Measurements from ENCODE around the gene EIF4E2. TPM values are rescaled to one million over a fixed set of nuclear protein-coding genes. Genes with fewer than 3 reads are reported as not detected.

Gene EIF4E2
- total and polyA plus RNA-seq, 2 experiments from 2014 or later = 53.2 to 85.5 TPM

DNA sequence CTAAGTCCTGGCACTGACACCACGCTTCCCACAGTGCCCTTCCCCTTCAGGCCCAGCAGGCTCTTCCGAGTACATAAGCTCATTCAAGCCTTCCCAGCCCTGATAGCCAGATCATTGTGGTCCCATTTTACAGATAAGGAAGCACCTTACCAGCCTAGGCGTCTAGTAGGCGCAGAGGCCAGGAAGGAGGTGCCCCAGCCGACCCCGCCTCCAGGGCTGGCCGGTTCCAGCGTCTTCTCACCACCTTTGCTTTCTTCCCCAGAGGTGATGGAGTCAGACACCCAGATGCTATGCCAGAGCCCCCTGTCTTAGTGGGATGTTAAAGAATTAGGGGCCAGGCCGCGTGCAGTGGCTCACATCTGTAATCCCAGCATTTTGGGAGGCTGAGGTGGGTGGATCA, 54.0 kb downstream of the EIF4E2 start:
- H3K27me3 ChIP-seq = no peaks in the 10 kb centered on the region
- no peaks in the 10 kb centered on the region for H3K9me3 ChIP-seq (ENCODE audit: low read depth)
- H3K4me1 ChIP-seq (ENCODE audit: low read depth) = no peaks in the 10 kb centered on the region
- H3K4me3 ChIP-seq = no peak overlapping the region
- TF ChIP-seq, protein P1, sequence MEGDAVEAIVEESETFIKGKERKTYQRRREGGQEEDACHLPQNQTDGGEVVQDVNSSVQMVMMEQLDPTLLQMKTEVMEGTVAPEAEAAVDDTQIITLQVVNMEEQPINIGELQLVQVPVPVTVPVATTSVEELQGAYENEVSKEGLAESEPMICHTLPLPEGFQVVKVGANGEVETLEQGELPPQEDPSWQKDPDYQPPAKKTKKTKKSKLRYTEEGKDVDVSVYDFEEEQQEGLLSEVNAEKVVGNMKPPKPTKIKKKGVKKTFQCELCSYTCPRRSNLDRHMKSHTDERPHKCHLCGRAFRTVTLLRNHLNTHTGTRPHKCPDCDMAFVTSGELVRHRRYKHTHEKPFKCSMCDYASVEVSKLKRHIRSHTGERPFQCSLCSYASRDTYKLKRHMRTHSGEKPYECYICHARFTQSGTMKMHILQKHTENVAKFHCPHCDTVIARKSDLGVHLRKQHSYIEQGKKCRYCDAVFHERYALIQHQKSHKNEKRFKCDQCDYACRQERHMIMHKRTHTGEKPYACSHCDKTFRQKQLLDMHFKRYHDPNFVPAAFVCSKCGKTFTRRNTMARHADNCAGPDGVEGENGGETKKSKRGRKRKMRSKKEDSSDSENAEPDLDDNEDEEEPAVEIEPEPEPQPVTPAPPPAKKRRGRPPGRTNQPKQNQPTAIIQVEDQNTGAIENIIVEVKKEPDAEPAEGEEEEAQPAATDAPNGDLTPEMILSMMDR (IDR thresholded peaks at IDR 0.05; ENCODE audit: low read depth, low read length) = no peak
- no peaks in the 10 kb centered on the region for H3K36me3 ChIP-seq
- no peak overlapping the region for H3K27ac ChIP-seq
- no peak for DNase-seq (ENCODE audit: low read depth in 1 of 2, low spot score in 1 of 2)

DNA sequence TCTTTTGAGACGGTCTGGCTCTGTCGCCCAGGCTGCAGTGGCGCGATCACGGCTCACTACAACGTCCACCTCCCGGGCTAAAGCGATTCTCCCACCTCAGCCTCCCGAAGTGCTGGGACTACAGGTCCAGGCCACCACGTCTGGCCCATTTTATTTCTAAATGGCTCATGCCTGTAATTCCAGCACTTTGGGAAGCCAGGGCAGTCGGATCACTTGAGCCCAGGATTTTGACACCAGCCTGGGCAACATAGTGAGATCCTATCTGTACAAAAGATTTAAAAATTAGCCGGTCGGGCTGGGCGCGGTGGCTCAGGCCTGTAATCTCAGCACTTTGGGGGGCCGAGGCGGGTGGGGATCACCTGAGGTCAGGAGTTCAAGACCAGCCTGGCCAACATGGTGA, 56.5 kb downstream of the EIF4E2 start:
- H3K27me3 ChIP-seq = no peaks in the 10 kb centered on the region
- H3K9me3 ChIP-seq (ENCODE audit: low read depth) = no peaks in the 10 kb centered on the region
- no peak overlapping the region for H3K27ac ChIP-seq
- no peaks in the 10 kb centered on the region for H3K36me3 ChIP-seq
- no peaks in the 10 kb centered on the region for H3K4me1 ChIP-seq (ENCODE audit: low read depth)
- TF ChIP-seq, protein P1 (IDR thresholded peaks at IDR 0.05; ENCODE audit: low read depth, low read length) = no peak
- no peak for DNase-seq (ENCODE audit: low read depth in 1 of 2, low spot score in 1 of 2)
- no peak overlapping the region for H3K4me3 ChIP-seq

DNA sequence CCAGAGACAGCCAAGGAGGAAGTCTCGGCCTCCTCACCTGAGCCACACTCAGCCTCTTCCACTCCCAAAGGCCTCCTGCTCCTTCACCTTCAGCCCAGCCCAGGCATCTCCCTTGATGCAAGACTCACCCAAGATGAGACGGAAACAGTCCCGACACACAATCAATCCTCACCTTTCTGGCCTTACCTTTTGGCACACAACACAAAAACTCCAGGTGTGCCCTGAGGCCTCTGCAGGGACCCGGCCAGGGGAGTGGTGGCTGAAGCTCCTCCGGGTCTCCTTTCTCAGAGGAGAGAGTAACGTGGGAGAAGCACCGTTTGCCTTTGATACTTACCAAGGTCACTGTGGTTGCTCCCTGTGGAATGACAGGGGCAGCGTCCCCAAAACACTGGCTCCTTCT, 59.1 kb downstream of the EIF4E2 start:
- no peak overlapping the region for H3K27ac ChIP-seq
- no peak overlapping the region for H3K4me3 ChIP-seq
- no peak for DNase-seq (ENCODE audit: low read depth in 1 of 2, low spot score in 1 of 2)
- H3K36me3 ChIP-seq = no peaks in the 10 kb centered on the region
- H3K4me1 ChIP-seq (ENCODE audit: low read depth) = no peaks in the 10 kb centered on the region
- no peaks in the 10 kb centered on the region for H3K27me3 ChIP-seq
- no peaks in the 10 kb centered on the region for H3K9me3 ChIP-seq (ENCODE audit: low read depth)
- TF ChIP-seq, protein P1 (IDR thresholded peaks at IDR 0.05; ENCODE audit: low read depth, low read length) = no peak

DNA sequence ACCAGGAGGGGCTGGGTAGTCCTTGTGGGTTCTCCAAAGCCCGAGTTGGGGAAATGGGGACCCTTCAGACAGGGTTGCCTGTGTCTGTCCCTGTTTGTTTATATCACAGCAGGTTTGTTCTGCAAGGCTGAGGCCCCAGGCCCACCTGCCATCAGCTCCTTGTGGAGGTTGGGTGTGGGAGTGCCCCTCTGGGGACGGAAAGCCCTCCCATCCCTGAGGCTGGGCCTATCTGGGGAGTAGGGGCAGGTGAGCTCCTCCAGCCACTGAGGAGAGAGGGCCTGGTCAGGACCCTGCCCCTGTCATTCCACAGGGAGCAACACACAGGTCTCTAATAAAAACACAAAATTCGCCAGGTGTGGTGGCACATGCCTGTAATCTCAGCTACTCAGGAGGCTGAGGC, 59.6 kb downstream of the EIF4E2 start:
- H3K4me1 ChIP-seq (ENCODE audit: low read depth) = no peaks in the 10 kb centered on the region
- H3K4me3 ChIP-seq = no peak overlapping the region
- H3K36me3 ChIP-seq = no peaks in the 10 kb centered on the region
- DNase-seq (ENCODE audit: low read depth in 1 of 2, low spot score in 1 of 2) = no peak
- no peaks in the 10 kb centered on the region for H3K9me3 ChIP-seq (ENCODE audit: low read depth)
- no peaks in the 10 kb centered on the region for H3K27me3 ChIP-seq
- H3K27ac ChIP-seq = no peak overlapping the region
- TF ChIP-seq, protein P1 (IDR thresholded peaks at IDR 0.05; ENCODE audit: low read depth, low read length) = no peak

DNA sequence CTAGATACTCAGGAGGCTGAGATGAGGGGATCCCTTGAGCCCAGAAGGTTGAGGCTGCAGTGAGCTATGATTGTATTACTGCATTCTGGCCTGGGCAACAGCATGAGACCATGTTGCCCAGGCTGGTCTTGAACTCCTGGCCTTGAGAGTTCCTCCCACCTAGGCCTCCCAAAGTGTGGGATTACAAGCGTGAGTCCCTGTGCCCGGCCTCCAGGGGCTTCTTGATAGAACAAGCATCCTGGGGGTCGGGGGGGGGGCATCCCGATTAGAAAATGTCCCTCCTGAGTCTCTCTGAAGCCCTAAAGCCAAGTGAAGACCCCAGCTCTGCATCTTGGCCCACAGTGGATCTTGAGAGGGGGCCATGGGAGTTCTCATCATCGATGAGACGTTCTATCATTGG, 60.6 kb downstream of the EIF4E2 start:
- TF ChIP-seq, protein P1 (IDR thresholded peaks at IDR 0.05; ENCODE audit: low read depth, low read length) = no peak
- Histone ChIP-seq H3K27ac (no peak overlapping the region), H3K4me1 (ENCODE audit: low read depth) (no peaks in the 10 kb centered on the region), H3K27me3 (no peaks in the 10 kb centered on the region), H3K36me3 (no peaks in the 10 kb centered on the region), H3K4me3 (no peak overlapping the region), H3K9me3 (ENCODE audit: low read depth) (no peaks in the 10 kb centered on the region)
- DNase-seq (ENCODE audit: low read depth in 1 of 2, low spot score in 1 of 2) = no peak

Measured in cardiac muscle cell (in vitro differentiated cells and primary cell).